ENCODE data around the gene SLC10A4. TPM values are rescaled to one million over a fixed set of nuclear protein-coding genes. Genes with fewer than 3 reads are reported as not detected.

Gene SLC10A4
- total and polyA plus RNA-seq, 2 of the 13 experiments (the other 11 are each of a cell fraction or from before 2014, with no cell fraction given): 0.04 to 0.07 TPM

DNA sequence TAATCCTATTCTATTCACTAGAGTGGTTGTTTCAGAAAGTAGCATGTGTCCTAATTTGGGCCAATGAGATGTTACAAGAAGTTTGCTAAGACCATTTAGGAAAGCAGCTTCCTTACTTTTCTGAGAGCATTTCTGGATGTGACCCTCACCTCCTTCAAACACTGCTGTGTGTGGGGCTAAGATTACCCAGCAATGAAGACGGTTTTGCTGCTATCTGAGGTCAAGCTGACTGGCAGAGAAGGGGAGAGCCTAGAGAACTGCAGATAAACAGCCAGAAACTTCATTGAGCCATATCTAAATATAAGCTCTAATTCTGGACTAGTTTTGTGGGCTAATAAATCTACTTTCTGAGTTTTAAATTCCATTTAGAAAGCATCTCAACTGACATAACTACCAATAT, 43.3 kb downstream of the SLC10A4 start:
- no peak overlapping the region for H3K4me3 ChIP-seq (replicated peaks in 1 of 3; ENCODE audit: insufficient read depth in 1 of 3, low read depth in 2 of 3, low read length in 3 of 3)
- H4K20me1 ChIP-seq (ENCODE audit: insufficient read depth, low read length): no peaks in the 10 kb centered on the region
- no peaks in the 10 kb centered on the region for H3K9me3 ChIP-seq (ENCODE audit: low read length)
- no peaks in the 10 kb centered on the region for H3K4me1 ChIP-seq (ENCODE audit: insufficient read depth, low read length)
- in situ Hi-C loops (cut with HindIII; ENCODE audit: extremely low pct_ligation_motif_present, low pct_unique_long_range_greater_than_20kb) (no loop called here), intact Hi-C loops (cut with micrococcal nuclease; ENCODE audit: unreplicated experiment) (no loop called here)
- H3K27ac ChIP-seq (ENCODE audit: extremely low read length, insufficient read depth, low read length): no peak overlapping the region
- no peak for DNase-seq (ENCODE audit: low spot score)
- no peak for ATAC-seq
- 80% methylated on average over 1 of the region's 1 CpG for WGBS (ENCODE audit: low lambda C conversion rate)
- peaks cover 6 to 29% of the 10 kb centered on the region in 2 experiments; a peak in 4 of 5 replicates for H3K36me3 ChIP-seq (replicated peaks in 1 of 2; ENCODE audit: control insufficient read depth in 1 of 2, insufficient read depth in 2 of 2, low read length in 2 of 2)
- no peak for FAIRE-seq
- H3K27me3 ChIP-seq (ENCODE audit: control insufficient read depth in 1 of 2, insufficient read depth in 2 of 2, low read length in 2 of 2): no peaks in the 10 kb centered on the region
- H3K4me2 ChIP-seq (ENCODE audit: low read depth, low read length): no peak overlapping the region
- no peak overlapping the region for H2AFZ ChIP-seq (ENCODE audit: low read length)
- H3K9ac ChIP-seq (ENCODE audit: insufficient read depth, low read depth, low read length): no peak overlapping the region
- ChIA-PET POLR2A (no interaction called here), CTCF (ENCODE audit: low intra/inter-chr PET ratio, low total read pairs) (no interaction called here)
- H3K79me2 ChIP-seq (ENCODE audit: insufficient read depth, low read length): no peaks in the 10 kb centered on the region
- TF ChIP-seq AHR (CRISPR knock-in tag; IDR thresholded peaks at IDR 0.05): no peak
- BruUV-seq (replicated peaks): no TSS peak

DNA sequence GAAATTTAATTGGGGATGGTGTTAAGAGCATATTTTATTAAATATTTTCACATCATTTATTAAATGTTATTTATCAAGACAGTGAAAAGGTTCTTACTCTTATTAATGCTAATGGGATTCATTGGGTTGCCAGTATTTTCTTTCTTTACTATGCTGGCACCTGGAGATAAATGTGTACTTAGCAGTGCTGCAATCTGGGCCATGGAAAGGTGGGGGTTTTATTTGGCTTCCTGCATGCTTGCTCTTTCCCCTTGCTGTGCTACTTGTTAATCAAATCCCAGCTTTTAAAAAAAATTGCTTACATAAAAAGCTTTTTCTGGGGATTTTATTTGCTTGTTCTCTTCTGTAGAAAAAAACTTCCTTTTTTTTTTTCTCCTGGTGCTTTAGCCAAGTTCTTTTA, 55.2 kb downstream of the SLC10A4 start:
- H3K4me2 ChIP-seq (ENCODE audit: low read depth, low read length): no peak overlapping the region
- H2AFZ ChIP-seq (ENCODE audit: low read length): no peak overlapping the region
- no peak overlapping the region for H3K27ac ChIP-seq (ENCODE audit: extremely low read length, insufficient read depth, low read length)
- H3K27me3 ChIP-seq (ENCODE audit: control insufficient read depth in 1 of 2, insufficient read depth in 2 of 2, low read length in 2 of 2): no peaks in the 10 kb centered on the region
- no peaks in the 10 kb centered on the region for H3K4me1 ChIP-seq (ENCODE audit: insufficient read depth, low read length)
- ChIA-PET CTCF (ENCODE audit: low intra/inter-chr PET ratio, low total read pairs) (no interaction called here), POLR2A (no interaction called here)
- peaks cover 7 to 26% of the 10 kb centered on the region in 2 experiments; a peak in 4 of 5 replicates for H3K36me3 ChIP-seq (replicated peaks in 1 of 2; ENCODE audit: control insufficient read depth in 1 of 2, insufficient read depth in 2 of 2, low read length in 2 of 2)
- intact Hi-C loops (cut with micrococcal nuclease; ENCODE audit: unreplicated experiment) (no loop called here), in situ Hi-C loops (cut with HindIII; ENCODE audit: extremely low pct_ligation_motif_present, low pct_unique_long_range_greater_than_20kb) (no loop called here)
- H4K20me1 ChIP-seq (ENCODE audit: insufficient read depth, low read length): no peaks in the 10 kb centered on the region
- H3K9ac ChIP-seq (ENCODE audit: insufficient read depth, low read depth, low read length): no peak overlapping the region
- no peaks in the 10 kb centered on the region for H3K9me3 ChIP-seq (ENCODE audit: low read length)
- FAIRE-seq: no peak
- TF ChIP-seq ZNF274 (CRISPR knock-in tag; IDR thresholded peaks at IDR 0.05): no peak
- TF ChIP-seq ZNF713 (CRISPR knock-in tag; IDR thresholded peaks at IDR 0.05): no peak
- no peak for TF ChIP-seq ZNF784 (CRISPR knock-in tag; IDR thresholded peaks at IDR 0.05; ENCODE audit: borderline replicate concordance)
- TF ChIP-seq ISL2 (CRISPR knock-in tag; IDR thresholded peaks at IDR 0.05): no peak
- no peak for TF ChIP-seq KLF12 (CRISPR knock-in tag; IDR thresholded peaks at IDR 0.05; ENCODE audit: borderline replicate concordance)
- TF ChIP-seq WIZ (CRISPR knock-in tag; IDR thresholded peaks at IDR 0.05): no peak
- H3K79me2 ChIP-seq (ENCODE audit: insufficient read depth, low read length): no peaks in the 10 kb centered on the region
- no peak for DNase-seq (ENCODE audit: low spot score)
- no peak overlapping the region for H3K4me3 ChIP-seq (replicated peaks in 1 of 3; ENCODE audit: insufficient read depth in 1 of 3, low read depth in 2 of 3, low read length in 3 of 3)
- ATAC-seq: no peak
- BruUV-seq (replicated peaks): no TSS peak

Other genes with a start within 250 kb of the SLC10A4 start
- 0.20 TPM in 2 replicates for gene TEC, start 213.5 kb upstream of the SLC10A4 start, total RNA-seq (2016; rRNA removed; fragmentation: Illumina TruSeq; extraction: Trizol)
- gene TEC, start 213.5 kb upstream of the SLC10A4 start, polyA plus RNA-seq (2011; rRNA removed): 0.05 and 0.10 TPM in 2 replicates
- gene SLAIN2, start 141.8 kb upstream of the SLC10A4 start, total RNA-seq (2016; rRNA removed; fragmentation: Illumina TruSeq; extraction: Trizol): 20.0 and 20.7 TPM in 2 replicates
- gene SLAIN2, start 141.8 kb upstream of the SLC10A4 start, polyA plus RNA-seq (2011; rRNA removed): 20.4 and 22.5 TPM in 2 replicates
- gene ZAR1, start 6.9 kb downstream of the SLC10A4 start, total RNA-seq (2016; rRNA removed; fragmentation: Illumina TruSeq; extraction: Trizol): not detected in 2 replicates
- gene ZAR1, start 6.9 kb downstream of the SLC10A4 start, polyA plus RNA-seq (2011; rRNA removed): not detected in 2 replicates

Measured in HepG2 (cell line).